Activated CD4-positive, alpha-beta T cell treated with anti-CD3 and anti-CD28 coated beads, Interleukin-2, Interleukin-6, amounts not matched to agents 100 ng/mL and 50 ng/mL, durations not matched to agents 16 hours and 8 hours (primary cell): ENCODE measurements around the gene USP15.
"Not testable (repeated sequence)": the region's sequence is repeated elsewhere in the genome, so short reads cannot be mapped to it uniquely, and the experiment has no call there.

Experiments used
- DNase-seq: peaks from one replicate; pipeline ENCODE4 v3.0.0-alpha.2; 2020

Gene USP15

GRCh38 chr12:62463252-62463651 is 203.0 kb downstream of the USP15 start:
- not testable (repeated sequence) for DNase-seq
